Activated naive CD4-positive, alpha-beta T cell treated with anti-CD3 and anti-CD28 coated beads, Interleukin-2, amount 10 ng/mL, durations not matched to agents 7 days and 5 days (primary cell): ENCODE measurements around the gene HERC6.
"Not testable (repeated sequence)": the region's sequence is repeated elsewhere in the genome, so short reads cannot be mapped to it uniquely, and the experiment has no call there.

Experiments
- CTCF ChIA-PET: fragments of 350-600 bp; sonication (Branson Sonifier 250); formaldehyde crosslinking; loops from one replicate; lab custom pipeline; 2021; ENCODE audit warnings: antibody characterized with exemption; lab: Charles Lee
- DNase-seq: peaks from one replicate; pipeline ENCODE4 v3.0.0-alpha.2; 2020
- H3K27ac Mint-ChIP-seq: one replicate; pipeline ENCODE4 v1.8.0; 2021; ENCODE audit warnings: mild to moderate bottlenecking, moderate library complexity, mixed read lengths
- H3K27me3 Mint-ChIP-seq: one replicate; pipeline ENCODE4 v1.8.0; 2021; ENCODE audit warnings: mild to moderate bottlenecking, mixed read lengths
- H3K36me3 Mint-ChIP-seq: one replicate; pipeline ENCODE4 v1.8.0; 2021; ENCODE audit warnings: mixed read lengths
- H3K4me1 Mint-ChIP-seq: one replicate; pipeline ENCODE4 v1.8.0; 2021; ENCODE audit warnings: mixed read lengths
- H3K4me3 Mint-ChIP-seq: one replicate; pipeline ENCODE4 v1.8.0; 2021; ENCODE audit warnings: mild to moderate bottlenecking, moderate library complexity, mixed read lengths
- H3K9me3 Mint-ChIP-seq: one replicate; pipeline ENCODE4 v1.8.0; 2021; ENCODE audit warnings: mixed read lengths

The HERC6 gene

DNA sequence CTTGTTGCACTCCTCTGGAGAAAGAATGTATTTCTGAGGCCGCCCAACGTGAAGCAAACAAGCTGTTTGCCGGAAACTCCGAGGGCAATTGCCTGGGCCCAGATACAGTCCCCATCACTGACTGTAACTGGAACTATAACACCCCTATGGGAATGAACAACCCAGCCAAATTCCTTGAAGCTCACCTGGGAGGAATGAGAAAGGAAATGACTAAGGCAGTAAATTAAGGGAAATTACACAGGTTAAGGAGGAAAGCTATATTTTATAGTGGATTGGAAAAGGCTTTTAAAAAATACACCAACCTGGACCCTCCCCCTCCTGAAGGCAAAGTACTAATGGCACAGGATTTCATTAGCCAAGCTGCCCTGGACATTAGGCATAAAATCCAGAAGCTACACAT, 66.6 kb downstream of the HERC6 start:
- no peak overlapping the region for H3K27ac Mint-ChIP-seq
- peaks cover 31% of the 10 kb centered on the region for H3K36me3 Mint-ChIP-seq
- CTCF ChIA-PET: interaction anchor here (0.6 kb wide), 1 partner anchor 38 kb away, joined by 5 read pairs; no protein-coding TSS in a partner anchor
- H3K27me3 Mint-ChIP-seq: no peaks in the 10 kb centered on the region
- no peak overlapping the region for H3K4me3 Mint-ChIP-seq
- no peak for DNase-seq
- H3K4me1 Mint-ChIP-seq: no peaks in the 10 kb centered on the region
- H3K9me3 Mint-ChIP-seq: no peaks in the 10 kb centered on the region

DNA sequence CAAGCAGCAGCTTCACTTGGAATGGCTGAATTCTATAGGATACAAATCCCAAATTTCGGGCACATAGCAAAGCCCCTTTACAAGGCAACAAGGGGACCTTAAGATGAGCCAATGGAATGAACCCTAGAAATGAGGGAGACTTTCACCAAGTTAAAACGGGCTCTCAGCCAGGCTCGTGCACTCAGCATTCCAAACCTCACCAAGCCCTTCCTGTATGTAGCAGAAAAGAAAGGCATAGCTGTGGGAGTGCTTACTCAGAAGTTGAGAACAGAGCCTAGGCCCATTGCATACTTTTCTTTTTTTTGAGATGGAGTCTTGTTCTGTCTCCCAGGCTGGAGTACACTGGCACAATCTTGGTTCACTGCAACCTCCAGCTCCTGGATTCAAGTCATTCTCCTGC, 67.5 kb downstream of the HERC6 start:
- Mint-ChIP-seq H3K4me3 (no peak overlapping the region), H3K36me3 (peaks cover 26% of the 10 kb centered on the region), H3K4me1 (no peaks in the 10 kb centered on the region), H3K9me3 (no peaks in the 10 kb centered on the region), H3K27me3 (no peaks in the 10 kb centered on the region), H3K27ac (no peak overlapping the region)
- no peak for DNase-seq
- CTCF ChIA-PET: interaction anchor here (1.1 kb wide), 1 partner anchor 10 kb away, joined by 3 read pairs; no protein-coding TSS in a partner anchor

DNA sequence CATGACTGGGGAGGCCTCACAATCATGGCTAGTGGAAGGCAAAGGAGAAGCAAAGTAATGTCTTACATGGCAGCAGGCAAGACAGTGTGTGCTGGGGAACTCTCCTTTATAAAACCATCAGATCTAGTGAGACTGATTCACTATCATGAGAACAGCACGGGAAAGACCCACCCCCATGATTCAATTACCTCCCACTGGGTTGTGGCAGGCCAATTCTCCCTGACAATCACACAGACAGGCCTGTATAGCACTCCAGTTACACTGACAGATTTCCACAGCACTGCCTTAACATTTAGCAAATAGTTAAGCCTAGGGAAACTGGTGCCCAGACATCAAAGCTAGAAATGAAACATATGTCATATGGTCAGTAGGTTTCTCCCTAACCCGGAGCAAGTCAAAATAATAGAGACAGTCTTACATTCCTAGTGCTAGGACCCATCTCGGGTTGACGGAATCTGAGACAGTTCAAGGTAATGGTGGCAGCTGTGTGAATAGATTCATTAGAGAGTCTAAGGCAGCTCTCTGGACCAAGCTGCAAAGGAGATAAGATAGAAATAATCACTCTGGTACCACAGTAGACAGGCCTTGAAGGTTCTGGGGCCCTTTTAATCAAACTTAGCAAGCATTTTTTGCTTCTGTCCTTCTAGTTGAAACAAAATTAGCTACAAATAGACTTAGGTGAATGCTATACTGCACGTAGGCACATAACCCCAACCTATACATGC, 68.9 kb downstream of the HERC6 start:
- H3K27me3 Mint-ChIP-seq: no peaks in the 10 kb centered on the region
- H3K4me1 Mint-ChIP-seq: no peaks in the 10 kb centered on the region
- no peak overlapping the region for H3K27ac Mint-ChIP-seq
- no peak overlapping the region for H3K4me3 Mint-ChIP-seq
- H3K9me3 Mint-ChIP-seq: no peaks in the 10 kb centered on the region
- CTCF ChIA-PET: interaction anchor here (1.1 kb wide), 2 partner anchors 8 to 51 kb away, joined by 3 read pairs; no protein-coding TSS in a partner anchor
- peaks cover 15% of the 10 kb centered on the region for H3K36me3 Mint-ChIP-seq
- no peak for DNase-seq

DNA sequence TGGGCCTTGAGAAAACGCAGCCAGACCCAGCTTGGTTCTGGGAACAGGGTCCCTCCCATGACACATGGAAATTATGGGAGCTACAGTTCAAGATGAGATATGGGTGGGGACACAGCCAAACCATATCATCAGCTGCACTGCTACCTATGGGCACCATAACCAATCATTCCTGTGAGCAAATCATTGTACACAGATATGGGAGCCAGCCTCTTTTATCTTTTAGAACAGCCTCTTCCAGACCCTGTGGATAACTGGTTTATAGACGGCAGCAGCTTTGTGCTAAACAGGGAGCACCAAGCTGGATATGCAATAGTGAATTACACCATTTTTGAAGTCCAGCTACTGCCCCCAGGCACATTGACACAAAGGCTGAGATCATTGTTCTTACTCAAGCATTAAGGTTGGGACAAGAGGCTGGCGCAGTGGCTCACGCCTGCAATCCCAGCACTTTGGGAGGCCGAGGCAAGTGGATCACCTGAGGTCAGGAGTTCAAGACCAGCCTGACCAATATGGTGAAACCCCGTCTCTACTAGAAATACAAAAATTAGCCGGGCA, 69.6 kb downstream of the HERC6 start:
- DNase-seq, H3K4me3 Mint-ChIP-seq, H3K27me3 Mint-ChIP-seq, H3K36me3 Mint-ChIP-seq, H3K27ac Mint-ChIP-seq, H3K9me3 Mint-ChIP-seq, H3K4me1 Mint-ChIP-seq: not testable (repeated sequence)
- CTCF ChIA-PET: interaction anchor here (1.4 to 1.5 kb wide), 2 partner anchors 66 to 70 kb away, joined by 3 to 6 read pairs; partner anchors contain the start of gene HERC6

DNA sequence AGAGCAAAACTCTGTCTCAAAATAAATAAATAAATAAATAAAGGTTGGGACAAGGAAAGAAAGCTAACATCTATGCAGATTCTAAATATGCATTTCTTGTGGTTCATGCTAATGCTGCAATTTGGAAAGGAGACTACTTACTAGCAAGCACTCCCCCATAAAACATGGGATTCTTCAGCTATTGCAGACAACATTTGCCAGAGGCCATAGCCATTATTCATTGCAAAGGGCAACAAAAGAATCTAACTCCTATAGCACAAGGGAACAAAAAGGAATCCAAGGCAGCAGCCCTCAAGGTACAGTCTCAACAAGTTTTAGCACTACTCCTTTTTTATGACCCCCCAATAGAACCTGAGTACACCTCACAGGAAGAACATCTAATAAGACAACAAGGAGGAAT, 70.2 kb downstream of the HERC6 start:
- Mint-ChIP-seq H3K9me3 (peaks cover 2% of the 10 kb centered on the region), H3K4me3 (no peak overlapping the region), H3K27ac (no peak overlapping the region), H3K4me1 (peaks cover 3% of the 10 kb centered on the region), H3K27me3 (no peaks in the 10 kb centered on the region), H3K36me3 (peaks cover 8% of the 10 kb centered on the region)
- CTCF ChIA-PET: interaction anchor here (1.4 to 1.5 kb wide), 2 partner anchors 66 to 70 kb away, joined by 3 to 6 read pairs; partner anchors contain the start of gene HERC6
- DNase-seq: no peak

DNA sequence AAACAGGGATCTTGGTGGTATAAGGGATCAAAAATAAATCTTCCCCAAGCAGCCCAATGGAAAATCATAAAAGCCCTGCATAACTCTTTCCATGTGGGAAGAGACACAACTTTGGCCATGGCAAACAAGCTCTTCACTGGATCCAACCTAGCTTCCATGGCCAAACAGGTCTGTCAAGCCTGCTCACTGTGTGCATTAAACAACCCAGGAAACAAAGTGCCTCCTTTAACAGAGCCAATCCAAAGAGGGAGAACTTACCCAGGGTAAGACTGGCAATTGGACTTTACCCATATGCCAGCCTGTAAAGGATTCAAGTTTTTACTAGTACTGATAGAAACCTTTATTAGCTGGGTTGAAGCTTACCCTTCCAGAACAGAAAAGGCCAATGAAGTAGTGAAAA, 70.6 kb downstream of the HERC6 start:
- Mint-ChIP-seq H3K36me3 (peaks cover 6% of the 10 kb centered on the region), H3K4me1 (peaks cover 3% of the 10 kb centered on the region), H3K27ac (no peak overlapping the region), H3K4me3 (no peak overlapping the region), H3K9me3 (peaks cover 2% of the 10 kb centered on the region), H3K27me3 (no peaks in the 10 kb centered on the region)
- CTCF ChIA-PET: interaction anchor here (1.4 to 1.5 kb wide), 2 partner anchors 65 to 71 kb away, joined by 3 to 6 read pairs; partner anchors contain the start of gene HERC6
- no peak for DNase-seq

DNA sequence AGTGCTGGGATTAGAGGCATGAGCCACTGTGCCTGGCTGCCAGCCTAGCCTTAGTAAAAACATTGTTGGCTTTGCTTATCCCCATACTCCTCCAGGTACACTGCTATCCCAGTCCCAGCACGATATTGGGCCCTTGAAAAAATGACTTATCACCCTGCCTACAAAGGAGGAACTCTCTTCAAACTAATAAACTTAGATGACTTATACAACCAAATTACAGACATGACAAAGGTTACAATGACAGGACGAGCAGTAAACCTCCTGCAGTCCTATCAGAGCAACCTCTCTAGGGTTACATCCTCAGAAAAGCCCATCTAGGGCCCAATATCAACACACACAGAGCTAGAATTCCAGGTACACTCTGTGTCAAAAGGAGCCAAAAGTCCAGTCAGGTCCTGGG, 72.6 kb downstream of the HERC6 start:
- H3K36me3 Mint-ChIP-seq: peaks cover 5% of the 10 kb centered on the region
- H3K27ac Mint-ChIP-seq: no peak overlapping the region
- no peak overlapping the region for H3K4me3 Mint-ChIP-seq
- H3K4me1 Mint-ChIP-seq: peaks cover 18% of the 10 kb centered on the region
- CTCF ChIA-PET: interaction anchor here (1.1 kb wide), 1 partner anchor 92 kb away, joined by 3 read pairs; no protein-coding TSS in a partner anchor
- no peaks in the 10 kb centered on the region for H3K27me3 Mint-ChIP-seq
- H3K9me3 Mint-ChIP-seq: peaks cover 2% of the 10 kb centered on the region
- DNase-seq: no peak

DNA sequence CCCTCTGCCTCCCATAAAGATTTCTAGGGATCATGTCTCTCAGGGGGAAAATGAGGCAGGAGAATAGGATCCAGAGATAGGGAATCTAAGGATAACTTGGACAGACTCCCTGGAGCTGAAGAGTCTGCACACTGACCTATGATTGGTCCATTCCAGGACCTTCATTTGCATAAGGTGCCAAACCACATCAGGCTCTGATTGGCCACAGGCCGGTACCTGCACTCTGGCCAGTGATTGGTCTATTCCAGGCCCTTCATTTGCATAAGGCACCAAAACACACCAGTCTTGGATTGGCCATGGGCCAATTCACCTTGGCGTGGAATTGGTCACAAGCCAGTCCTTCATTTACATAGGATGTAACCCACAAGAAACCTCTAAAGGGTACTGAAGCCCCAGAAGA, 74.3 kb downstream of the HERC6 start:
- Mint-ChIP-seq H3K27ac (no peak overlapping the region), H3K4me3 (no peak overlapping the region)

DNA sequence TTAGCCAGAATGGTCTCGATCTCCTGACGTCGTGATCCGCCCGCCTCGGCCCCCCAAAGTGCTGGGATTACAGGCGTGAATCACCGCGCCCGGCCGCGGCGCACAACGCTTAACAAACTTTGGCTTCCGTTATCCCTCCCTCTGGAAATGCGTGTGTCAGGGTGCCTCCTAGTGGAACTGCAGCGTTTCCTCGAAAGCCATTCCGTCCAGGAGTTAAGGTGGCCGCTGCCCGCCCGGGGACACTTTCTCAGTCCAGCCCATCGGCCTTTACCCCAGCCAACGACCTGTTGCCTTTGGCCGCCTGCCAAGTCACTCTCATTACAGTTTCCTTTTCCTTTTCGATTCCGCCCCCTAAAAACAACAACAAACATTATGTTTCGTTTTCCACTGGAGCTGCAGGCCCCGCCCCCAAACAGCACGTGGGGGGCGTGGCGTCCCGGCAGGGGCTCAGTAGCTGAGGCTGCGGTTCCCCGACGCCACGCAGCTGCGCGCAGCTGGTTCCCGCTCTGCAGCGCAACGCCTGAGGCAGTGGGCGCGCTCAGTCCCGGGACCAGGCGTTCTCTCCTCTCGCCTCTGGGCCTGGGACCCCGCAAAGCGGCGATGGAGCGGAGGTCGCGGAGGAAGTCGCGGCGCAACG, 78.1 kb downstream of the HERC6 start, which contains the start of gene HERC5:
Gene HERC5, plus strand, starts transcription at position 450 of the 637 bp plus-strand sequence. Its CDS starts 151 bp downstream, at position 601.
- peaks cover 14% of the 10 kb centered on the region for H3K27me3 Mint-ChIP-seq
- peak within 1 kb of the TSS; percentile 99 for H3K4me3 Mint-ChIP-seq
- H3K36me3 Mint-ChIP-seq: peaks cover 14% of the 10 kb centered on the region
- DNase-seq: peak; percentile 94
- peaks cover 2% of the 10 kb centered on the region for H3K9me3 Mint-ChIP-seq
- peak within 1 kb of the TSS; percentile 99 for H3K27ac Mint-ChIP-seq
- peaks cover 41% of the 10 kb centered on the region for H3K4me1 Mint-ChIP-seq
- CTCF ChIA-PET: interaction anchor here (0.7 to 1.3 kb wide), 3 partner anchors 59 to 173 kb away, joined by 3 to 6 read pairs (median 3); no protein-coding TSS in a partner anchor

More for the DNA sequence above, 74.3 kb downstream of the HERC6 start:
- no peak for DNase-seq
- peaks cover 13% of the 10 kb centered on the region for H3K27me3 Mint-ChIP-seq
- H3K9me3 Mint-ChIP-seq: peaks cover 2% of the 10 kb centered on the region
- H3K36me3 Mint-ChIP-seq: peaks cover 8% of the 10 kb centered on the region
- peaks cover 29% of the 10 kb centered on the region for H3K4me1 Mint-ChIP-seq
- CTCF ChIA-PET: no interaction called here

DNA sequence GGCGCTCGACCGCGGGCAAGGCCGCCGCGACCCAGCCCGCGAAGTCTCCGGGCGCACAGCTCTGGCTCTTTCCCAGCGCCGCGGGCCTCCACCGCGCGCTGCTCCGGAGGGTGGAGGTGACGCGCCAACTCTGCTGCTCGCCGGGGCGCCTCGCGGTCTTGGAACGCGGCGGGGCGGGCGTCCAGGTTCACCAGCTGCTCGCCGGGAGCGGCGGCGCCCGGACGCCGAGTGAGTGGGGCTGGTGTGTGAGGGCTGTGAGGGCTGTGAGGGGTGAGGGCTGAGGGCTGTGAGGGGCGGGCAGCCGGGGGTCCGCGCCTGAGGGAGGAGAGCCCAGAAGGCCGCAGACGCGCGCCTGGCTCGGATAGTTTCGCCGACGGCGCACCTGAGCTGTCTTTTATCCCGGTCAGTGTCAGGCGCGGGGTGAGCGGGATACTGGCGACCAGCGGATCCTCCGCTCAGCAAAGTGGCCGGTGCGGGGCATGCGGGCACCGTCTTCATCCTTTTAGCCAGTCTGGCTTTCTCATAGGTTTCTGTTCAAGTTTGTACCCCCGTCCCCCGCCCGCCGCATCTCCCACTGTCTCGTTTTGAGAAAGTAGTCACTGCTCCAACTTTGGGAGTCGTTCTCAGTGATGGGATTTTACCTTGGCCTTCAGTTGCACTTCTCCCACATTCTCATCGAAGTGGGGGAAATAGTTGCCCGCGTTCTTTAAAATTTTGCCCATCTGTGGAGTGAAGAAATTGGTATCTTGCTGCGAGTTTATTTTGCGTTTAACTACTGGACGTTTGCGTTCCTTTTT, 78.9 kb downstream of the HERC6 start:
- peaks cover 48% of the 10 kb centered on the region for H3K4me1 Mint-ChIP-seq
- peaks cover 2% of the 10 kb centered on the region for H3K9me3 Mint-ChIP-seq
- CTCF ChIA-PET: interaction anchor here (0.7 to 1.3 kb wide), 4 partner anchors 14 to 174 kb away, joined by 3 to 6 read pairs (median 3); no protein-coding TSS in a partner anchor
- peaks cover 14% of the 10 kb centered on the region for H3K27me3 Mint-ChIP-seq
- DNase-seq: peak; percentile 63
- H3K4me3 Mint-ChIP-seq: peak overlapping the region; percentile 99
- peaks cover 21% of the 10 kb centered on the region for H3K36me3 Mint-ChIP-seq
- peak overlapping the region; percentile 82 for H3K27ac Mint-ChIP-seq

DNA sequence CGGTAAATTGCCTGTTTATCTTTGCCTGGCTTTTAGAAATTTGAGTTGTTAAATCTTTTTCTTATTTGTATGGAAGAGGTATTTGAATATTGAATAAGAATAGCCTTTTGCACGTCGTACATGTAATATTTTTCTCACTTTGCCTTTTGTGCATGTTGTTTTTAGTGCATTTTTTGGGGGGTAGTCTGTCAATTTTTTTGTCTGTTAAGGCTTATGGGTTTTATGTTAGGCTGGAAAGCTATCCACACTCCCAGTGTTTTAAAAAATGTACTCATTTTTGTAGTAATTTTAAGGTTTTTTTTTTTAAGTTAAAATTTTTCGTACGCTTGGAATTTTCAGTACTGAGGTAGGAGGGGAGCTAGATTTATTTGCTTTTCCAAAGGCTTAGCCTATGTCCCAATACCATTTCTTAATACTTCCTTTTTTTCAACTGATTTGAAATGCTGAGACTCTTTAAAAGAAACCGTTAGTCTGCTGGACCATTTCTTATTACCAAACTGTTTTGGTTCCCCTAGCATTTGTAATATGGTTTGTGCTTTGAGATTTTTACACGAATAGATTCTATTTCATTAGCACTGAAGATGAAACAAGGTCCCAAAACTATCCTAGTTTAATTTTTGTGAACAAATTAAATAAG, 79.6 kb downstream of the HERC6 start:
- Mint-ChIP-seq H3K4me3 (peak overlapping the region; percentile 99), H3K4me1 (peaks cover 48% of the 10 kb centered on the region), H3K27ac (peak overlapping the region; percentile 82), H3K9me3 (peaks cover 2% of the 10 kb centered on the region), H3K36me3 (peaks cover 27% of the 10 kb centered on the region), H3K27me3 (peaks cover 14% of the 10 kb centered on the region)
- no peak for DNase-seq
- CTCF ChIA-PET: interaction anchor here (0.8 kb wide), 1 partner anchor 13 kb away, joined by 3 read pairs; no protein-coding TSS in a partner anchor

DNA sequence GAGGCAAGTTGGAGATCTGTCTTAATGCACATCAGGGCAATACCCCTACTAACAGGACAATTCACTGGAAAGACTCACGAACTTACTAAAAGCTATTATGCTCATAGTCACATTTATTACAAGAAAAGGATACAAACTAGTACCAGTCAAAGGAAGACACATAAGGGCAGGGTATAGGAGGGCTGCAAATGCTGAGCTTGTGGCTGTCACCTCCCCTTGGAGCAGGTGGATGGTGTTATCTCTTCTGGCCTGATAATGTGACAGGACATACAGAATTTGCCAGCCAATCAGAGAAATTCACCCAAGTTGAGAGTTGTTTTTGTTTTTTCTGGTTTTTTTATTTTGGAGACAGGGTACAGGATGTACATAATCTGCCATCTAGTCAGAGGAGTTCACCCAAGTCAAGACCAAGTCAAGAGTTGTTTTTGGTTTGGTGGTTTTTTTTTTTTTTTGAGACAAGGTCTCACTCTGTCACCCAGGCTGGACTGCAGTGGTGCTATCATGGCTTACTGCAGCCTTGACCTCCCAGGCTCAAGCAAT, 87.1 kb downstream of the HERC6 start:
- H3K4me1 Mint-ChIP-seq: peaks cover 19% of the 10 kb centered on the region
- H3K36me3 Mint-ChIP-seq: peaks cover 47% of the 10 kb centered on the region
- H3K27me3 Mint-ChIP-seq: no peaks in the 10 kb centered on the region
- H3K4me3 Mint-ChIP-seq: no peak overlapping the region
- H3K27ac Mint-ChIP-seq: no peak overlapping the region
- no peaks in the 10 kb centered on the region for H3K9me3 Mint-ChIP-seq
- no peak for DNase-seq
- CTCF ChIA-PET: no interaction called here

DNA sequence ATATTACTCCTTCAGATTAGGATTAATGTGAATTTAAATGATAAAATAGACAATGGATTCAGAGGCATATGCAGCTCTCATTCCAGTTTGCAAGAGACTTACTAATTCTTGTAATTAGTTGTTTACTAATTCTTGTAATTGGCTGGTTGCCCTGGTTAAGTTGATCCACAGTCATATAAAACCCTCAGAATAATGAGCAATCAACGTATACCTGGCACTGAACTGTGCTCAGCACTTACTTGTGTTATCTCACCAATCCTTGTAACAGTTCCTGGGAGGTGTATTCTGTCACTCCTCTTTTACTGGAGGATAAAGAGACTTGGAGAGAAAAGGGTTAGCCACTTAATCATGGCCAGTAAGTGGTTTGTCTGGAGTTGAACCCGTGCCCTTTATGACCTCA, 88.7 kb downstream of the HERC6 start:
- peaks cover 39% of the 10 kb centered on the region for H3K36me3 Mint-ChIP-seq
- CTCF ChIA-PET: no interaction called here

More for the DNA sequence above, 88.7 kb downstream of the HERC6 start:
- H3K9me3 Mint-ChIP-seq: no peaks in the 10 kb centered on the region
- H3K27me3 Mint-ChIP-seq: no peaks in the 10 kb centered on the region
- peaks cover 10% of the 10 kb centered on the region for H3K4me1 Mint-ChIP-seq
- no peak overlapping the region for H3K4me3 Mint-ChIP-seq
- H3K27ac Mint-ChIP-seq: no peak overlapping the region
- no peak for DNase-seq
